NCI-H2107 treated with DMSO at 0.1 percent for 48 hours (cell line): ENCODE results near the gene CDCA7L.
"Not testable (repeated sequence)": the region's sequence is repeated elsewhere in the genome, so short reads cannot be mapped to it uniquely, and the experiment has no call there.

Experiments used
- DNase-seq: peaks from one replicate; lab custom pipeline; 2025; ENCODE audit not compliant: unreplicated experiment; lab: John Stamatoyannopoulos, UW

CDCA7L gene

GRCh38 chr7:21911341-21911875 is 34.3 kb downstream of the CDCA7L start:
- no peak for DNase-seq

- no peak for DNase-seq
Measured at GRCh38 chr7:21910253-21910652, 35.4 kb downstream of the CDCA7L start.

- no peak for DNase-seq
Measured at GRCh38 chr7:21908746-21909145, 37.0 kb downstream of the CDCA7L start.

- no peak for DNase-seq
Measured at GRCh38 chr7:21903020-21903786, 42.5 kb downstream of the CDCA7L start.

GRCh38 chr7:21902240-21902639 is 43.5 kb downstream of the CDCA7L start:
- DNase-seq = no peak

GRCh38 chr7:21898265-21898930 is 47.3 kb downstream of the CDCA7L start:
- DNase-seq = no peak

GRCh38 chr7:21893401-21893800 is 52.3 kb downstream of the CDCA7L start:
- DNase-seq = no peak

GRCh38 chr7:21891291-21891690 is 54.4 kb downstream of the CDCA7L start:
- DNase-seq = no peak

- DNase-seq = no peak
Measured at GRCh38 chr7:21887779-21888178, 57.9 kb downstream of the CDCA7L start.

- no peak for DNase-seq
Measured at GRCh38 chr7:21887353-21887752, 58.3 kb downstream of the CDCA7L start.

GRCh38 chr7:21886396-21886795 is 59.3 kb downstream of the CDCA7L start:
- no peak for DNase-seq

- no peak for DNase-seq
Measured at GRCh38 chr7:21884496-21884895, 61.2 kb downstream of the CDCA7L start.

GRCh38 chr7:21883501-21883900 is 62.2 kb downstream of the CDCA7L start:
- not testable (repeated sequence) for DNase-seq

- no peak for DNase-seq
Measured at GRCh38 chr7:21883069-21883468, 62.6 kb downstream of the CDCA7L start.

- no peak for DNase-seq
Measured at GRCh38 chr7:21869785-21870402, 75.8 kb downstream of the CDCA7L start.

GRCh38 chr7:21868576-21868850 is 77.2 kb downstream of the CDCA7L start:
- no peak for DNase-seq

- no peak for DNase-seq
Measured at GRCh38 chr7:21867816-21868575, 77.7 kb downstream of the CDCA7L start.

GRCh38 chr7:21867226-21867625 is 78.5 kb downstream of the CDCA7L start:
- DNase-seq = no peak

GRCh38 chr7:21866731-21867130 is 79.0 kb downstream of the CDCA7L start:
- no peak for DNase-seq

- DNase-seq = not testable (repeated sequence)
Measured at GRCh38 chr7:21865631-21866204, 80.0 kb downstream of the CDCA7L start.

GRCh38 chr7:21851559-21851967 is 94.1 kb downstream of the CDCA7L start:
- no peak for DNase-seq
